ENCODE measurements around the gene OPCML. TPM values are rescaled to one million over a fixed set of nuclear protein-coding genes. Genes with fewer than 3 reads are reported as not detected.

Gene OPCML
- total RNA-seq, 1 donor from 2014 or later, result 0.61 TPM

- Mint-ChIP-seq H3K4me3 (ENCODE audit: unreplicated experiment) (no peak overlapping the region), H3K9me3 (ENCODE audit: unreplicated experiment) (no peaks in the 10 kb centered on the region), H3K27me3 (ENCODE audit: unreplicated experiment) (no peaks in the 10 kb centered on the region), H3K27ac (ENCODE audit: unreplicated experiment) (no peak overlapping the region), H3K36me3 (ENCODE audit: unreplicated experiment) (no peaks in the 10 kb centered on the region), H3K4me1 (ENCODE audit: low read depth, unreplicated experiment) (peaks cover 25% of the 10 kb centered on the region)
- DNase-seq, result no peak
- TF ChIP-seq CTCF (IDR thresholded peaks at IDR 0.05; ENCODE audit: partially characterized antibody, unreplicated experiment), result no peak
Observed at GRCh38 chr11:132595711-132596134, 936.6 kb downstream of the OPCML start.

- no peak for DNase-seq
- TF ChIP-seq CTCF (IDR thresholded peaks at IDR 0.05; ENCODE audit: partially characterized antibody, unreplicated experiment), result no peak
- Mint-ChIP-seq H3K4me1 (ENCODE audit: low read depth, unreplicated experiment) (peaks cover 25% of the 10 kb centered on the region), H3K36me3 (ENCODE audit: unreplicated experiment) (no peaks in the 10 kb centered on the region), H3K27ac (ENCODE audit: unreplicated experiment) (no peak overlapping the region), H3K9me3 (ENCODE audit: unreplicated experiment) (no peaks in the 10 kb centered on the region), H3K27me3 (ENCODE audit: unreplicated experiment) (no peaks in the 10 kb centered on the region), H3K4me3 (ENCODE audit: unreplicated experiment) (no peak overlapping the region)
Observed at GRCh38 chr11:132595246-132595645, 937.1 kb downstream of the OPCML start.

GRCh38 chr11:132590986-132591385 lies 941.3 kb downstream of the OPCML start:
- no peak for DNase-seq
- H3K27me3 Mint-ChIP-seq (ENCODE audit: unreplicated experiment), result no peaks in the 10 kb centered on the region
- peaks cover 11% of the 10 kb centered on the region for H3K4me1 Mint-ChIP-seq (ENCODE audit: low read depth, unreplicated experiment)
- H3K4me3 Mint-ChIP-seq (ENCODE audit: unreplicated experiment), result no peak overlapping the region
- no peak for TF ChIP-seq CTCF (IDR thresholded peaks at IDR 0.05; ENCODE audit: partially characterized antibody, unreplicated experiment)
- no peaks in the 10 kb centered on the region for H3K9me3 Mint-ChIP-seq (ENCODE audit: unreplicated experiment)
- no peaks in the 10 kb centered on the region for H3K36me3 Mint-ChIP-seq (ENCODE audit: unreplicated experiment)
- no peak overlapping the region for H3K27ac Mint-ChIP-seq (ENCODE audit: unreplicated experiment)

- Mint-ChIP-seq H3K36me3 (ENCODE audit: unreplicated experiment) (no peaks in the 10 kb centered on the region), H3K27ac (ENCODE audit: unreplicated experiment) (no peak overlapping the region), H3K4me3 (ENCODE audit: unreplicated experiment) (no peak overlapping the region), H3K27me3 (ENCODE audit: unreplicated experiment) (no peaks in the 10 kb centered on the region), H3K4me1 (ENCODE audit: low read depth, unreplicated experiment) (peaks cover 7% of the 10 kb centered on the region), H3K9me3 (ENCODE audit: unreplicated experiment) (no peaks in the 10 kb centered on the region)
- no peak for DNase-seq
- TF ChIP-seq CTCF (IDR thresholded peaks at IDR 0.05; ENCODE audit: partially characterized antibody, unreplicated experiment), result no peak
Observed at GRCh38 chr11:132590554-132590953, 941.7 kb downstream of the OPCML start.

GRCh38 chr11:132589791-132590190 lies 942.5 kb downstream of the OPCML start:
- Mint-ChIP-seq H3K27me3 (ENCODE audit: unreplicated experiment) (no peaks in the 10 kb centered on the region), H3K27ac (ENCODE audit: unreplicated experiment) (no peak overlapping the region), H3K4me1 (ENCODE audit: low read depth, unreplicated experiment) (peaks cover under 1% of the 10 kb centered on the region), H3K9me3 (ENCODE audit: unreplicated experiment) (no peaks in the 10 kb centered on the region), H3K4me3 (ENCODE audit: unreplicated experiment) (no peak overlapping the region), H3K36me3 (ENCODE audit: unreplicated experiment) (no peaks in the 10 kb centered on the region)
- TF ChIP-seq CTCF (IDR thresholded peaks at IDR 0.05; ENCODE audit: partially characterized antibody, unreplicated experiment), result no peak
- no peak for DNase-seq
